Neural cell (in vitro differentiated cells): ENCODE measurements around the gene TRIM44.

Experiments used
- CTCF ChIP-seq: fragments of 450-650 bp; IDR thresholded peaks from 2 replicates; pipeline ENCODE4 v1.5.1; 2014; ENCODE audit warnings: antibody characterized with exemption, mild to moderate bottlenecking, moderate library complexity; ENCODE audit not compliant: poor library complexity, severe bottlenecking
- EZH2 ChIP-seq: fragments of 200-600, 300-800 bp; shearing (Covaris generic), sonication (generic); IDR thresholded peaks from 2 replicates; pipeline ENCODE4 v1.6.1; 2014; ENCODE audit warnings: antibody characterized with exemption, low read length, borderline replicate concordance, mild to moderate bottlenecking; ENCODE audit not compliant: insufficient read depth, poor library complexity, severe bottlenecking
- POLR2AphosphoS5 ChIP-seq: IDR thresholded peaks from 2 replicates; pipeline ENCODE4 v1.6.1; 2012
- RAD21 ChIP-seq: fragments of 450-650 bp; conservative IDR thresholded peaks from 2 replicates; pipeline ENCODE4 v1.6.1; 2014; ENCODE audit warnings: antibody characterized with exemption, mild to moderate bottlenecking, moderate library complexity
- SMC3 ChIP-seq: fragments of 450-650 bp; conservative IDR thresholded peaks from 2 replicates; pipeline ENCODE4 v1.6.1; 2014; ENCODE audit warnings: antibody characterized with exemption, mild to moderate bottlenecking, moderate library complexity; ENCODE audit not compliant: poor library complexity

DNA sequence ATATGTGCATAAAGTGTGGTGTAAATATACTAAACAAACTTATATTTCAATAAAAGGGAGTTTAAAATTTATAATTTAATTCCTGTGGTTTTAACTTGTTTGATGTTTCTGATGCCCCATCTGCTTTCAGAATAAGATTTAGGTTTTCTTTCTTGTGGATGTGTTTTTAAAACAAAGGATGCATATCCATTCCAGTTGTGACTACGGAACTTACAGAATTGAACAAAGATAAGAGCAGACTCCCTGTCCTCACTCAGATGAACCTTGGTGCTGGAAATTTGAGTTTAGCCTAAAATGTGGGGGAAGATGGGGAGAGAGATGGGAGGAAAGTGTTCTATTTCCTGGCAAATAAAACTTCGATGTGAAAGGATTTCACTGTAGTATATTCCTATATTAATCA is 41.8 kb upstream of the TRIM44 start:
- TF ChIP-seq CTCF (no peak), RAD21 (no peak), POLR2AphosphoS5 (no peak), EZH2 (no peak), SMC3 (no peak)
